Ectodermal cell (in vitro differentiated cells): ENCODE measurements around the gene SMIM21.

Experiments used
- H3K27ac ChIP-seq: 2 replicates; pipeline ENCODE4 v1.7.0; 2013; ENCODE audit warnings: mild to moderate bottlenecking, low read depth, low read length; ENCODE audit not compliant: insufficient read depth, poor library complexity, severe bottlenecking
- H3K27me3 ChIP-seq: 2 replicates; pipeline ENCODE4 v1.7.0; 2013; ENCODE audit warnings: mild to moderate bottlenecking, low read length; ENCODE audit not compliant: insufficient read depth, control insufficient read depth, poor library complexity, severe bottlenecking
- H3K36me3 ChIP-seq: one replicate; pipeline ENCODE4 v1.7.0; 2013; ENCODE audit warnings: low read length; ENCODE audit not compliant: control insufficient read depth, insufficient read depth
- H3K4me1 ChIP-seq: one replicate; pipeline ENCODE4 v1.7.0; 2013; ENCODE audit warnings: low read length; ENCODE audit not compliant: control insufficient read depth, insufficient read depth
- H3K4me3 ChIP-seq: 2 replicates; pipeline ENCODE4 v1.7.0; 2013; ENCODE audit warnings: low read depth, low read length, control low read depth; ENCODE audit not compliant: insufficient read depth
- H3K9me3 ChIP-seq: 2 replicates; pipeline ENCODE4 v1.7.0; 2013; ENCODE audit warnings: mild to moderate bottlenecking, low read length, moderate library complexity; ENCODE audit not compliant: control insufficient read depth
- WGBS, 2 experiments: methylation state at CpG; one replicate each; pipeline ENCODE4 v1.1.7; 2013; ENCODE audit warnings: missing lambda C conversion rate in 2 of 2; 5-methylcytosine and 5-hydroxymethylcytosine counted together

SMIM21 gene

GRCh38 chr18:75462178-75462832 is 34.8 kb upstream of the SMIM21 start:
- no peak overlapping the region for H3K27ac ChIP-seq
- 81 to 87% methylated on average over 8 to 10 of the region's 10 CpGs for WGBS, 2 experiments
- H3K9me3 ChIP-seq: no peaks in the 10 kb centered on the region
- H3K27me3 ChIP-seq: no peaks in the 10 kb centered on the region
- H3K4me1 ChIP-seq: no peaks in the 10 kb centered on the region
- no peak overlapping the region for H3K4me3 ChIP-seq
- H3K36me3 ChIP-seq: no peaks in the 10 kb centered on the region

DNA sequence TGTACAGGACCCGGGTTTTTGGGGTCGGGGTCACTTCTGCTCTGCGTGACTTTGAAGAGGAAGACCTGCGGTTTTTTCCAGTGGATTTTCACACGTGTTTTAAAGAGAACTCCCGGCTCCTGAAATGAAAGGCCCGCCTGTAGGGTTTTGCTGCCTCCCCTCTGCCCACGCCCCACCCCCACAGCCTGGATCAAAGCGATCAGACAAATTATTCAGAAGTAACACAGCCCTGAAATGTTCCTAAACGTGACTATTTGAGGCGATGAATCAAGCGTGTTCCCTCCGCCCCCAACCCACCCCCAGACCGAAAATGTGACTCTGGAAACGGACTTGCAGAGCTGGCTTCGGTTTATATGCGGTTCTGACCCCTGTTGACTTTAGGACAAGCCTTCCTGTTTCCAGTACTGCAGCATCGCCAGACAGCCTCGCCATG is 28.7 kb upstream of the SMIM21 start:
- H3K9me3 ChIP-seq: no peaks in the 10 kb centered on the region
- 14% methylated on average over 19 of the region's 19 CpGs for WGBS, 2 experiments
- H3K4me1 ChIP-seq: peaks cover 6% of the 10 kb centered on the region
- H3K27me3 ChIP-seq: peaks cover 37% of the 10 kb centered on the region
- no peaks in the 10 kb centered on the region for H3K36me3 ChIP-seq
- no peak overlapping the region for H3K27ac ChIP-seq
- H3K4me3 ChIP-seq: peak overlapping the region; percentile 29

DNA sequence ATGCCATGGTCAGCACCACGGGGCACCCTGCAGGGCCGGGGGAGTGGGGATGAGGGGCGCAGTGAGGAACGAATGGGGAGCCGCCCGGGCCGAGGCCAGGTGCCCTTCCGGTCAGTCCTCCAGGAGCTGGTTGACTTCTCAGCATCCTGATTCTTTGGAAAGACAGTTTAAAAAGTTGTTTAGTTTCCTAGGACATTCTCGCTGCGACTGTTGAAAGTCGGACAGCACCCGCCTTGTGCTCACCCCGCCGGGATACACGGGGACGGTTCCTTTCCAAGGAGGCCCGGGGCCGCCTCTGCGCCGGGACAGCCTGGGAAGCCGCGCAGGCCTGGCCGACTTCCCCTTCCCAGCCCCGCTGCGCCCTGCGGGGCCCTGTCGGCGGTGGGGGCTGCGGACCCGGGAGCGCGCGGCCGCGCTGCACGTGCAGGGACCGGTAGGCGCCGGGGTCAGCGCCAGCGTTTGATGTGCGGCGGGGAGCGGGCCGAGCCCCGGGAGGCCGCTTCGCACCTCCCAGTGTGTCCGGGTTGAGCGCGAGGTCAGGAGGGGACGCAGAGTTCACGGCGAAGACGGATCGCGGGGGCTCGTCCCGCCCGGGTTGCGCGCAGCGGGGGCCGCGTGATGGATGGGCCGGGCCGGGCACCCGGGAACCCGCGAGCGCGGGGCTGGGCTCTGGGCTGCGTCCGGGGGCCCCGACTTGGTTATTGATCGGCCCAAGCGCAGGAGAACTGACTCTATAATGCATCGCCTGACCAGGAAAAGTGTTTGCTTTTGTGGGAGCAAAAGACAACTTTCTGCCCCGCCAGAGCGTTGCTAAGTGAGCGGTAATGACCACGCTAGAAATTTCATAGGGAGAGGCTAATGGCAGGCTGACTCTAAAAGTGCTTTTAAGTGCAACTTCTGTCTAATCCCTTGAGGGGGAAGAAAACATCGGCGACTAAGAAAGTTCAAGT is 28.0 kb upstream of the SMIM21 start:
- Histone ChIP-seq H3K4me1 (peaks cover 6% of the 10 kb centered on the region), H3K4me3 (peak overlapping the region; percentile 29), H3K36me3 (no peaks in the 10 kb centered on the region), H3K9me3 (no peaks in the 10 kb centered on the region), H3K27ac (no peak overlapping the region), H3K27me3 (peaks cover 37% of the 10 kb centered on the region)
- 3% methylated on average over 84 of the region's 84 CpGs for WGBS, 2 experiments

- Histone ChIP-seq H3K4me1 (peaks cover 6% of the 10 kb centered on the region), H3K36me3 (no peaks in the 10 kb centered on the region), H3K9me3 (no peaks in the 10 kb centered on the region), H3K27ac (no peak overlapping the region), H3K27me3 (peaks cover 37% of the 10 kb centered on the region), H3K4me3 (no peak overlapping the region)
- WGBS, 2 experiments: 83 to 85% methylated on average over 13 to 14 of the region's 14 CpGs
Observed at GRCh38 chr18:75454022-75454795, 26.7 kb upstream of the SMIM21 start.

DNA sequence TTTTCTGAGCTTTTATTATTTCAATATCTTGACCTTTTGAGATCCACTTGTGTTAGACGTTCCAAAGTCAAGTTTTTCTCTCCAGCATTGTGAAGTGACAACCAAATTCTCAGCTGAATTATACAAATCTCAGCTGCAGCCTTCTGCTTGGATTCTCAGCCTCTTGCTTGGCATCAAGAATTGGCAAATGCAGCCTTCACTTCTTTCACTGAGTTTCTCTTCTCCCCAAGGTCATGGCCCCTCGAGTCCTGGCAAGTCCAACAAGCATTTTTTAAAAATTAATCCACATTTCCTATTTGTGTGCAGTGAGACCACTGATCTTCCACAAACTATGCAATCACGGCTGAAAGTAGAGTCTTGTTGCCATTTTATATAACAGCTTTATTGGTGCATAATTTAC is 23.4 kb upstream of the SMIM21 start:
- Histone ChIP-seq H3K4me1 (peaks cover 6% of the 10 kb centered on the region), H3K4me3 (no peak overlapping the region), H3K9me3 (no peaks in the 10 kb centered on the region), H3K27me3 (peaks cover 24% of the 10 kb centered on the region), H3K36me3 (no peaks in the 10 kb centered on the region), H3K27ac (no peak overlapping the region)
- WGBS, 2 experiments: 87 to 88% methylated on average over 3 of the region's 3 CpGs

- Histone ChIP-seq H3K4me1 (no peaks in the 10 kb centered on the region), H3K4me3 (no peak overlapping the region), H3K27ac (no peak overlapping the region), H3K9me3 (no peaks in the 10 kb centered on the region), H3K27me3 (no peaks in the 10 kb centered on the region), H3K36me3 (no peaks in the 10 kb centered on the region)
- 93 to 94% methylated on average over 5 of the region's 5 CpGs for WGBS, 2 experiments
Observed at GRCh38 chr18:75441896-75442295, 14.4 kb upstream of the SMIM21 start.

DNA sequence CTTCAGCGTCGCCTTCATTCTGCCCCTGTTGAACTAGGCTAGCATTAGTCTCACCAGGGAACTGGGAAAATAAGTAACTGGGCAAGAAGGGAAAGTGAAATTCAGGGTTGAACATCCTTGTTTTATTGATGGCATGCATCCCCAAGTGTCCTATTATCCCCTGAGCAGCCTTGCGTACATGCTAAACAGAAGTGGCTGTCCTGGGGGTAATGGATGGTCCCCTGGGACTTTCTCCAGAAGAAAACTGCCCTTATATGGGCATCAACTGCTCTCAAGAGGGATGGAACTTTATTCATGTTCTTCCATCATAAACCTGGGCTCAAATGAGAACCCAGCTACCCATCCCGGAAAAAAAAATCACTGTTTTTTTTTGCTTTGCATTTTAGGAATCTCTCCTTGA is 11.8 kb upstream of the SMIM21 start:
- no peaks in the 10 kb centered on the region for H3K9me3 ChIP-seq
- no peaks in the 10 kb centered on the region for H3K4me1 ChIP-seq
- H3K4me3 ChIP-seq: no peak overlapping the region
- WGBS, 2 experiments: 96% methylated on average over 4 of the region's 4 CpGs
- H3K27me3 ChIP-seq: no peaks in the 10 kb centered on the region
- no peak overlapping the region for H3K27ac ChIP-seq
- no peaks in the 10 kb centered on the region for H3K36me3 ChIP-seq

- Histone ChIP-seq H3K4me1 (no peaks in the 10 kb centered on the region), H3K4me3 (no peak overlapping the region), H3K9me3 (no peaks in the 10 kb centered on the region), H3K27me3 (no peaks in the 10 kb centered on the region), H3K36me3 (no peaks in the 10 kb centered on the region), H3K27ac (no peak overlapping the region)
- 90 to 93% methylated on average over 3 of the region's 3 CpGs for WGBS, 2 experiments
Observed at GRCh38 chr18:75438891-75439290, 11.4 kb upstream of the SMIM21 start.

- Histone ChIP-seq H3K4me1 (no peaks in the 10 kb centered on the region), H3K9me3 (no peaks in the 10 kb centered on the region), H3K27ac (no peak overlapping the region), H3K4me3 (no peak overlapping the region), H3K27me3 (no peaks in the 10 kb centered on the region), H3K36me3 (no peaks in the 10 kb centered on the region)
- WGBS, 2 experiments: 92 to 93% methylated on average over 3 of the region's 3 CpGs
Observed at GRCh38 chr18:75437979-75438378, 10.5 kb upstream of the SMIM21 start.

- Histone ChIP-seq H3K27ac (no peak overlapping the region), H3K4me1 (no peaks in the 10 kb centered on the region), H3K27me3 (no peaks in the 10 kb centered on the region), H3K36me3 (no peaks in the 10 kb centered on the region), H3K4me3 (no peak overlapping the region), H3K9me3 (no peaks in the 10 kb centered on the region)
- 51 to 58% methylated on average over 8 of the region's 8 CpGs for WGBS, 2 experiments
Observed at GRCh38 chr18:75433098-75433497, 5.6 kb upstream of the SMIM21 start.
